ENCODE measurements around the gene PKNOX2. TPM values are rescaled to one million over a fixed set of nuclear protein-coding genes. Genes with fewer than 3 reads are reported as not detected.
A peak's percentile ranks its signal among the peaks of the same experiment; 100 is the strongest.

The PKNOX2 gene
- polyA plus RNA-seq, 2 of the 4 experiments (the other 2 are of a cell fraction): not detected

- no peak for TF ChIP-seq HOXB5 (CRISPR knock-in tag; IDR thresholded peaks at IDR 0.05)
Observed at GRCh38 chr11:125343718-125344131, 179.2 kb downstream of the PKNOX2 start (continued).

- H3K27ac ChIP-seq: no peak overlapping the region
- no peaks in the 10 kb centered on the region for H3K4me1 ChIP-seq
- FAIRE-seq (no peak), ATAC-seq (no peak), DNase-seq (ENCODE audit: low read depth in 1 of 2, low spot score in 1 of 2) (no peak)
- no peak overlapping the region for H3K4me2 ChIP-seq
- TF ChIP-seq ZSCAN20 (CRISPR knock-in tag; IDR thresholded peaks at IDR 0.05): no peak
- TF ChIP-seq FOSB (CRISPR knock-in tag; IDR thresholded peaks at IDR 0.05): no peak
- TF ChIP-seq KDM5A (IDR thresholded peaks at IDR 0.05): no peak
- WGBS (ENCODE audit: missing lambda C conversion rate): 84% methylated on average over 4 of the region's 4 CpGs
- ChIA-PET CTCF (interaction anchor here (0.7 to 3.3 kb wide), 19 partner anchors 10 to 288 kb away, joined by 3 to 14 read pairs (median 5); partner anchors contain the start of gene PKNOX2), POLR2A (no interaction called here)
- H3K4me3 ChIP-seq: no peak overlapping the region
- H3K9me3 ChIP-seq: no peaks in the 10 kb centered on the region
Observed at GRCh38 chr11:125344846-125345420, 180.4 kb downstream of the PKNOX2 start.

- DNase-seq (ENCODE audit: low read depth in 1 of 2, low spot score in 1 of 2) (peak; percentile 20 to 60), FAIRE-seq (no peak), ATAC-seq (peak; percentile 51 to 87; a peak in 4 of 6 replicates)
- 19% methylated on average over 17 of the region's 20 CpGs for WGBS (ENCODE audit: missing lambda C conversion rate)
- Histone ChIP-seq H3K4me1 (no peaks in the 10 kb centered on the region), H3K27ac (no peak overlapping the region), H3K4me3 (no peak overlapping the region), H3K9me3 (no peaks in the 10 kb centered on the region), H3K4me2 (no peak overlapping the region)
- TF ChIP-seq CTCF (IDR thresholded peaks at IDR 0.05): peak; percentile 56
- TF ChIP-seq SMC3 (IDR thresholded peaks at IDR 0.05): peak; percentile 41; the same call in 2 of the 3 replicates
- no peak for TF ChIP-seq FOSL2 (IDR thresholded peaks at IDR 0.05)
- TF ChIP-seq FOSL2 (CRISPR knock-in tag; IDR thresholded peaks at IDR 0.05): no peak
- TF ChIP-seq NFE2L2 (conservative IDR thresholded peaks at IDR 0.05; ENCODE audit: low read length): no peak
- no peak for TF ChIP-seq ZSCAN20 (CRISPR knock-in tag; IDR thresholded peaks at IDR 0.05)
- TF ChIP-seq PBX3 (IDR thresholded peaks at IDR 0.05): no peak
- TF ChIP-seq ATOH8 (CRISPR knock-in tag; IDR thresholded peaks at IDR 0.05; ENCODE audit: low read depth): no peak
- TF ChIP-seq RAD21 (conservative IDR thresholded peaks at IDR 0.05 in 1 of 2, IDR thresholded peaks at IDR 0.05 in 1 of 2): peak; percentile 48 to 49; a peak in 4 of 5 replicates
- ChIA-PET POLR2A (no interaction called here), CTCF (interaction anchor here (0.7 to 3.3 kb wide), 24 partner anchors 11 to 391 kb away, joined by 3 to 14 read pairs (median 5); partner anchors contain the start of genes CCDC15 and PKNOX2)
Observed at GRCh38 chr11:125345421-125346178, 181.0 kb downstream of the PKNOX2 start.

- DNase-seq (ENCODE audit: low read depth in 1 of 2, low spot score in 1 of 2) (no peak), FAIRE-seq (no peak), ATAC-seq (no peak)
- ChIA-PET POLR2A (no interaction called here), CTCF (interaction anchor here (0.9 to 3.3 kb wide), 20 partner anchors 11 to 392 kb away, joined by 3 to 14 read pairs (median 5); partner anchors contain the start of genes CCDC15 and PKNOX2)
- no peaks in the 10 kb centered on the region for H3K9me3 ChIP-seq
- WGBS (ENCODE audit: missing lambda C conversion rate): 28% methylated on average over 5 of the region's 6 CpGs
- no peak overlapping the region for H3K27ac ChIP-seq
- no peak overlapping the region for H3K4me2 ChIP-seq
- H3K4me3 ChIP-seq: no peak overlapping the region
- no peaks in the 10 kb centered on the region for H3K4me1 ChIP-seq
- TF ChIP-seq NPAS2 (CRISPR knock-in tag; IDR thresholded peaks at IDR 0.05; ENCODE audit: borderline replicate concordance) (no peak), JUNB (IDR thresholded peaks at IDR 0.05) (no peak), HES2 (IDR thresholded peaks at IDR 0.05) (no peak), FOSL2 (IDR thresholded peaks at IDR 0.05) (no peak), FOSL2 (CRISPR knock-in tag; IDR thresholded peaks at IDR 0.05) (no peak), KDM5A (IDR thresholded peaks at IDR 0.05) (no peak), EHF (CRISPR knock-in tag; IDR thresholded peaks at IDR 0.05) (no peak), REST (IDR thresholded peaks at IDR 0.05) (no peak), POLR2A (IDR thresholded peaks at IDR 0.05; ENCODE audit: low read length) (no peak), RFX5 (IDR thresholded peaks at IDR 0.05) (no peak), RAD21 (conservative IDR thresholded peaks at IDR 0.05 in 1 of 2, IDR thresholded peaks at IDR 0.05 in 1 of 2) (no peak), CHD2 (IDR thresholded peaks at IDR 0.05; ENCODE audit: low read length, partially characterized antibody) (no peak), TFCP2L1 (CRISPR knock-in tag; IDR thresholded peaks at IDR 0.05) (no peak), PHF8 (IDR thresholded peaks at IDR 0.05; ENCODE audit: borderline replicate concordance, low read depth) (no peak), SREBF2 (IDR thresholded peaks at IDR 0.05) (no peak), HOXB5 (CRISPR knock-in tag; IDR thresholded peaks at IDR 0.05) (no peak)
Observed at GRCh38 chr11:125346179-125346530, 181.6 kb downstream of the PKNOX2 start.

Data from A549 (cell line).